Cardiac muscle cell (in vitro differentiated cells and primary cell): Measurements from ENCODE around the gene STK35. TPM values are rescaled to one million over a fixed set of nuclear protein-coding genes. Genes with fewer than 3 reads are reported as not detected.

Experiments used
- DNase-seq, 2 donors: peaks; one replicate each; pipeline versions ENCODE4 v3.0.0 to v3.0.0-alpha.2; 2010 to 2017; ENCODE audit warnings: low read depth in 1 of 2, low spot score in 1 of 2
- H3K27ac ChIP-seq: fragments of 200-600 bp; sonication (generic); 2 replicates; pipeline ENCODE4 v1.5.1; 2016
- H3K27me3 ChIP-seq: fragments of 200-600 bp; sonication (generic); 2 replicates; pipeline ENCODE4 v1.6.0; 2016; ENCODE audit warnings: control low read depth
- H3K36me3 ChIP-seq: fragments of 200-600 bp; sonication (generic); 2 replicates; pipeline ENCODE4 v1.5.1; 2016; ENCODE audit warnings: control low read depth
- H3K4me1 ChIP-seq: fragments of 200-600 bp; sonication (generic); 2 replicates; pipeline ENCODE4 v1.8.1; 2017; ENCODE audit warnings: low read depth, mild to moderate bottlenecking, mixed run types
- H3K4me3 ChIP-seq: fragments of 200-600 bp; sonication (generic); 2 replicates; pipeline ENCODE4 v1.5.1; 2016; ENCODE audit warnings: mild to moderate bottlenecking
- H3K9me3 ChIP-seq: fragments of 200-600 bp; sonication (generic); 2 replicates; pipeline ENCODE4 v1.5.1; 2017; ENCODE audit warnings: low read depth, mild to moderate bottlenecking, control low read depth
- CTCF ChIP-seq: IDR thresholded peaks from 2 replicates; pipeline ENCODE4 v1.5.1; 2012; ENCODE audit warnings: low read depth, mild to moderate bottlenecking, low read length
- polyA plus RNA-seq: library from polyadenylated mRNA; unstranded; fragments of >200 nt; fragmentation: Nextera tagmentation; extraction: Ambion mirVana; gene quantifications from 2 replicates; pipeline ENCODE4 v1.2.1, GENCODE V29; 2016
- total RNA-seq: library from RNA; depleted of rRNA; stranded (reverse); fragments of >200 nt; gene quantifications from 2 replicates; pipeline ENCODE4 v1.2.3, GENCODE V29; 2016

The STK35 gene
- total and polyA plus RNA-seq, 2 experiments from 2014 or later = 10.0 to 21.4 TPM

- Histone ChIP-seq H3K4me1 (no peaks in the 10 kb centered on the region), H3K27me3 (no peaks in the 10 kb centered on the region), H3K36me3 (no peaks in the 10 kb centered on the region), H3K9me3 (no peaks in the 10 kb centered on the region), H3K4me3 (no peak overlapping the region), H3K27ac (no peak overlapping the region)
- TF ChIP-seq CTCF = no peak
- DNase-seq = no peak
These were observed 23.1 kb downstream of the STK35 start for GRCh38 chr20:2124564-2125213.

DNA sequence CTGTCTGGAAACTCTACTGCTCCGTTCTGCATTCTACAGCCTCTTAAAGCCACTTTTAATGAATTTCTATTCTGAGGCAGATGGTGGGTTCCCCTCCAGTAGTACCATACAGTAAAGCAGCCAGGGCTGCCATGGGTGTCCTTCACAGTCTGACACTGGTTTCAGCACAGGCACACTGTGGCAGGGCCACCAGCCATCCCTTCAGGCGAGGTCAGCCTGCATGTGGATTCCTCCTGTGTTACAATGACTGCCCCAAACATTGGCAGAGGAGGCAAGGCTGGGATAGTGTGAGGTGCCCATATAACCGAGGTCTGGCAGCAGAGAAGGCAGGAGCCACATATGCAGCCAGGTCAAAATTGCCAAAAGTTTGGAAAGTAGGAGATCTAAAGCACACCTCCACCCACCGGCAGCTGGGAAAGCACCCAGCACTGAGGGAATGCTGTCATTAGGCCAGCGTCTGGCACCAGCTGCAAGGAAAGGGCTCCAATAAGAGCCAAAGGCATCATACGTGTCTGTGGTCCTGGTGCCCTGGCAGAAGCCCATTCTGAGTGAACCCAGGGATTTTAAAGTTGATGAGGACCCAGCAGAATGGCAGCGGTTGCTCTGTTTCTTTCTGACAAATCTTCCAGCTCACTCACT, 24.0 kb downstream of the STK35 start:
- Histone ChIP-seq H3K36me3 (no peaks in the 10 kb centered on the region), H3K27me3 (no peaks in the 10 kb centered on the region), H3K4me1 (peaks cover 8% of the 10 kb centered on the region), H3K9me3 (no peaks in the 10 kb centered on the region), H3K27ac (no peak overlapping the region), H3K4me3 (no peak overlapping the region)
- no peak for TF ChIP-seq CTCF
- DNase-seq = no peak

- Histone ChIP-seq H3K36me3 (no peaks in the 10 kb centered on the region), H3K27ac (no peak overlapping the region), H3K9me3 (no peaks in the 10 kb centered on the region), H3K4me1 (peaks cover 8% of the 10 kb centered on the region), H3K4me3 (no peak overlapping the region), H3K27me3 (no peaks in the 10 kb centered on the region)
- DNase-seq = no peak
- TF ChIP-seq CTCF = no peak
These were observed 25.6 kb downstream of the STK35 start for GRCh38 chr20:2127238-2127637.

DNA sequence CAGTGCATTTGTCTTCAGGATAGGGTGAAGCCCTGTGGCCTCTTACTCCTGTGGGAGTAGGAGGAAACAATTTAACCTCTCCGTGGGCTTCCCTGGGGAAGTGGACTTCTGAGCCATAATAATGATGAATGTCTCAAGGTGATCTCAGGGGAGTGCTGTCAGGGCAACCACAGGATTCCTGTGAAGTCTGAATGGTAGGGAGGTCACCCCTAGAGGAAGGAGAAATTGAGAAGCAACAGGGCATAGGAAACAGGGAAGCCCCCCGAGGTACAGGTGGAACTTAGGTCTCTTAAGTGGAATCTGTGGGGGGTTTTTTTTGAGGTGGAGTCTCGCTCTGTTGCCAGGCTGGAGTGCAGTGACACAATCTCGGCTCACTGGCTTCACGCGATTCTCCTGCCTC, 26.9 kb downstream of the STK35 start:
- no peaks in the 10 kb centered on the region for H3K27me3 ChIP-seq
- H3K9me3 ChIP-seq = no peaks in the 10 kb centered on the region
- TF ChIP-seq CTCF = no peak
- peaks cover 16% of the 10 kb centered on the region for H3K4me1 ChIP-seq
- no peak for DNase-seq
- no peak overlapping the region for H3K4me3 ChIP-seq
- H3K36me3 ChIP-seq = no peaks in the 10 kb centered on the region
- H3K27ac ChIP-seq = no peak overlapping the region

- Histone ChIP-seq H3K27ac (no peak overlapping the region), H3K9me3 (no peaks in the 10 kb centered on the region), H3K27me3 (no peaks in the 10 kb centered on the region), H3K4me3 (no peak overlapping the region), H3K4me1 (peaks cover 19% of the 10 kb centered on the region), H3K36me3 (no peaks in the 10 kb centered on the region)
- no peak for TF ChIP-seq CTCF
- peak in 1 of 2 donors; percentile 55 for DNase-seq
These were observed 28.5 kb downstream of the STK35 start for GRCh38 chr20:2130062-2130591.
